HepG2 (cell line): ENCODE results near the gene RIPPLY2.

Experiments
- KDM5A ChIP-seq: fragments of 200-600 bp; sonication (generic); IDR thresholded peaks from 2 replicates; pipeline ENCODE4 v1.7.0; 2018; ENCODE audit warnings: antibody characterized with exemption, mild to moderate bottlenecking, low read length, borderline replicate concordance
- U2AF2 ChIP-seq: fragments of 200-400 bp; formaldehyde crosslinking; IDR thresholded peaks from 2 replicates; pipeline ENCODE4 v1.6.1; 2017; ENCODE audit warnings: low read depth, mild to moderate bottlenecking, low read length
- ZMYM2 ChIP-seq: sonication (generic); formaldehyde crosslinking; IDR thresholded peaks from 2 replicates; pipeline ENCODE4 v1.8.0; 2022; ENCODE audit warnings: mild to moderate bottlenecking, missing genetic modification reagents
- TF ChIP-seq, protein P1 (sequence below): sonication (generic); formaldehyde crosslinking; IDR thresholded peaks from 2 replicates; pipeline ENCODE4 v1.5.0; 2020; ENCODE audit warnings: missing genetic modification reagents

DNA sequence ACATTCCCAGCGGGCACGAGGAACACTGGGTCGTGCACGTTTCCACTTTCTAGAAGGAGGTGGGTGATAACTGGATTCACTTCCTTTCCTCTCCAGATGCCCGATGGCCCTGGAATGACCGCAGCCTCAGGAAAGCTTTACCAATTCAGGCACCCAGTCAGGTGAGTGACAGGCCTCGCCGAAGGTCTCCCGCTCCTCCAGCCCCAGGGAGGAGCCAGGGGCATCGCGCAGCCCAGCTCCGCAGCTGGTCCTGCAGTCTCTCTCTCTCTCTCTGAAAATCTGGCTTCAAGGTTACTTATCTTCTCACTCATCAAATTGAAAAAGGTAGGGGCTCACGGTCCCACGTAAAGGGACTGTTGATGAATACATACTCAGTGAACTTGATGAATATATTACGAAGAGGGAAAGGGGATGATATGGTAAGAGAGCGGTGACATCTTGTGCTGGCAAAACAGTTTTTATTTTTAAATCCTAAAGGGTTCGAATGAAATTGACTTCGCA lies 891 bp downstream of the RIPPLY2 start:
- TF ChIP-seq ZMYM2 (no peak), KDM5A (no peak), U2AF2 (no peak)
- TF ChIP-seq, protein P1, sequence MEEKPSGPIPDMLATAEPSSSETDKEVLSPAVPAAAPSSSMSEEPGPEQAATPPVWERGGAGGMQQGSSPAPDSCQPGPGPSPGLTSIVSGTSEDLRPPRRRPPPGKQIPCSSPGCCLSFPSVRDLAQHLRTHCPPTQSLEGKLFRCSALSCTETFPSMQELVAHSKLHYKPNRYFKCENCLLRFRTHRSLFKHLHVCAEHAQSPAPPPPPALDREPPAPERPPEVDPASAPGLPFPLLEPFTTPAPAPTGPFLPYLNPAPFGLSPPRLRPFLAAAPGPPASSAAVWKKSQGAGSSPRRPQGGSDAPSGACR (CRISPR knock-in tag): no peak
